ENCODE results near the gene NECTIN3. TPM values are rescaled to one million over a fixed set of nuclear protein-coding genes. Genes with fewer than 3 reads are reported as not detected.
A peak's percentile ranks its signal among the peaks of the same experiment; 100 is the strongest.

The NECTIN3 gene
- total RNA-seq: 37.8 TPM

- intact Hi-C loops (cut with DNase I): no loop called here
- peak; percentile 95 for DNase-seq (ENCODE audit: low spot score)
- ATAC-seq: peak; percentile 98
Measured at GRCh38 chr3:111071257-111072030, at the start of gene NECTIN3. Gene NECTIN3, plus strand, starts transcription at chr3:111071816. Its CDS starts 202 bp downstream, at chr3:111072018.

- DNase-seq (ENCODE audit: low spot score) (no peak), ATAC-seq (no peak)
- intact Hi-C loops (cut with DNase I): no loop called here
Measured at GRCh38 chr3:111027868-111028267, 43.7 kb upstream of the NECTIN3 start.

GRCh38 chr3:111031538-111031937, 40.1 kb upstream of the NECTIN3 start:
- intact Hi-C loops (cut with DNase I): no loop called here
- ATAC-seq (no peak), DNase-seq (ENCODE audit: low spot score) (no peak)

GRCh38 chr3:111032677-111033076, 38.9 kb upstream of the NECTIN3 start:
- no peak for DNase-seq (ENCODE audit: low spot score)
- intact Hi-C loops (cut with DNase I): no loop called here
- ATAC-seq: no peak

GRCh38 chr3:111033470-111034050, 38.1 kb upstream of the NECTIN3 start:
- no peak for DNase-seq (ENCODE audit: low spot score)
- ATAC-seq: no peak
- intact Hi-C loops (cut with DNase I): no loop called here

- no peak for ATAC-seq
- intact Hi-C loops (cut with DNase I): no loop called here
- no peak for DNase-seq (ENCODE audit: low spot score)
Measured at GRCh38 chr3:111035316-111035715, 36.3 kb upstream of the NECTIN3 start.

GRCh38 chr3:111035902-111036301, 35.7 kb upstream of the NECTIN3 start:
- intact Hi-C loops (cut with DNase I): no loop called here
- ATAC-seq: no peak
- no peak for DNase-seq (ENCODE audit: low spot score)

GRCh38 chr3:111040959-111041358, 30.7 kb upstream of the NECTIN3 start:
- ATAC-seq (no peak), DNase-seq (ENCODE audit: low spot score) (no peak)
- intact Hi-C loops (cut with DNase I): no loop called here

- intact Hi-C loops (cut with DNase I): no loop called here
- DNase-seq (ENCODE audit: low spot score) (no peak), ATAC-seq (no peak)
Measured at GRCh38 chr3:111045564-111045963, 26.1 kb upstream of the NECTIN3 start.

- DNase-seq (ENCODE audit: low spot score) (no peak), ATAC-seq (no peak)
- intact Hi-C loops (cut with DNase I): no loop called here
Measured at GRCh38 chr3:111047042-111047441, 24.6 kb upstream of the NECTIN3 start.

GRCh38 chr3:111047812-111048435, 23.7 kb upstream of the NECTIN3 start:
- ATAC-seq: no peak

GRCh38 chr3:111051354-111051753, 20.3 kb upstream of the NECTIN3 start:
- DNase-seq (ENCODE audit: low spot score): no peak
- intact Hi-C loops (cut with DNase I): no loop called here
- ATAC-seq: no peak

More at GRCh38 chr3:111047812-111048435, 23.7 kb upstream of the NECTIN3 start:
- intact Hi-C loops (cut with DNase I): no loop called here
- no peak for DNase-seq (ENCODE audit: low spot score)

- DNase-seq (ENCODE audit: low spot score) (no peak), ATAC-seq (no peak)
- intact Hi-C loops (cut with DNase I): no loop called here
Measured at GRCh38 chr3:111068574-111068973, 3.0 kb upstream of the NECTIN3 start.

- DNase-seq (ENCODE audit: low spot score): no peak
- peak; percentile 49 for ATAC-seq
- intact Hi-C loops (cut with DNase I): no loop called here
Measured at GRCh38 chr3:111069974-111070771, 1.4 kb upstream of the NECTIN3 start.

- intact Hi-C loops (cut with DNase I): no loop called here
- DNase-seq (ENCODE audit: low spot score) (no peak), ATAC-seq (peak; percentile 76)
Measured at GRCh38 chr3:111070772-111071256, 802 bp upstream of the NECTIN3 start.

- DNase-seq (ENCODE audit: low spot score) (peak; percentile 68), ATAC-seq (no peak)
- intact Hi-C loops (cut with DNase I): no loop called here
Measured at GRCh38 chr3:111072031-111072921, 660 bp downstream of the NECTIN3 start.

GRCh38 chr3:111073218-111073617, 1.6 kb downstream of the NECTIN3 start:
- intact Hi-C loops (cut with DNase I): no loop called here
- DNase-seq (ENCODE audit: low spot score) (no peak), ATAC-seq (no peak)

GRCh38 chr3:111076732-111077131, 5.1 kb downstream of the NECTIN3 start:
- intact Hi-C loops (cut with DNase I): no loop called here
- ATAC-seq (no peak), DNase-seq (ENCODE audit: low spot score) (no peak)

All from sciatic nerve (tissue), 2 donors.